ENCODE data around the gene CMSS1.

The CMSS1 gene

DNA sequence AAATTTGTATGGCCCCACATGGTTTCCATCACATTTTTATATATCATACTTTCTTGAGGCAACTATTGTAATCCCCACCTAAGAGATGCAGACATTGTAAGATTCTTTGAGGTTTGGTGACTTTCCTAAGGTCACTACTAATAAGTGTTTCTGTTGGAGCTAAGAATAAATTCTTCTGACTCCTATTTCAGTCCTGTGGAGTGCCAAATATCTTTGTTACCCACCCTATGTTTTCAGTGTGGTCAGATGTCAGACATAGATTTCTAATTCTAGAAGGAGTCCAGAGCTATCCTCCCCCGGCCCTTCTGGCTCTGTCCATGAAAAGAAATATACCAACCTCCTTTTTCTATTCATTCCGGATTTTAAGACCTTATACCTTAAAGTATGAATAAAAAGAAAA lies 342.9 kb downstream of the CMSS1 start:
- no peak for DNase-seq
- intact Hi-C loops (cut with DNase I), result no loop called here

DNA sequence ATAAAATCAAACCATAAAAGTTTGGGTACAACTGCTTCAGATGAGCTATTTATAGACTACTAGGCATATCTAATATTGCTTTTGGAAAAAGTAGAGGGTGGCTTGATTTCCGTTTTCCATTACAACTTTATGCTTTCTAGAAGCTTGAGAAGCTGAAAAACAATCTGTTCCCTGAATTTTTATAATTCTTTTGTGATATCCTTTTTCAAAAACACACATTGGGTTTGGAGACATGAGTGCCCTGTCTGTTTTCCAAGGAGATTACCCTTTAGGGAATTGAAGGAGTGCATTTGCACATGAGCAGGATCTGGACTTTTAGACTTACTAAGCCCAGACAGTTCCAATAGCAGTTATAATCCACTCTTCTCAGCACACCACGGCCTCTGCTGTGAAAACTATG lies 346.1 kb downstream of the CMSS1 start:
- intact Hi-C loops (cut with DNase I), result no loop called here
- no peak for DNase-seq

DNA sequence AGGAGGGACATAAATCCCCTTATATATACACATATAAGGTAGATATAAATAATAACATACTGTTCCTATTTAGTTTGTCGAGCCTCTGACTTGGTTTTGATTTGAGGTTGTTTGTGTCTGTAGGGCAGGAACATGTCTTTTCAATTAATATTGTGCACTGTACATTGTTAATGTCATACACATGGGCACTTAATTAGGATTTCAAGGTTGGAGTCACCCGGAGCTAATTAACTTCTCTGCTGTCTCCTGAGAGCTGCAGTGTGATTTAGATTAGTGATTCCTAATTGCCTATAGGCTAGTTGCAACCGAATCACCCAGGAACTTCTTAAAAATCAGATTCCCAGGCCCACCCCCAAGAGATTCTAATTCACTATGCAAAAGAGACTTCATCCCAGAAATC lies 347.1 kb downstream of the CMSS1 start:
- DNase-seq, result no peak
- intact Hi-C loops (cut with DNase I), result no loop called here

DNA sequence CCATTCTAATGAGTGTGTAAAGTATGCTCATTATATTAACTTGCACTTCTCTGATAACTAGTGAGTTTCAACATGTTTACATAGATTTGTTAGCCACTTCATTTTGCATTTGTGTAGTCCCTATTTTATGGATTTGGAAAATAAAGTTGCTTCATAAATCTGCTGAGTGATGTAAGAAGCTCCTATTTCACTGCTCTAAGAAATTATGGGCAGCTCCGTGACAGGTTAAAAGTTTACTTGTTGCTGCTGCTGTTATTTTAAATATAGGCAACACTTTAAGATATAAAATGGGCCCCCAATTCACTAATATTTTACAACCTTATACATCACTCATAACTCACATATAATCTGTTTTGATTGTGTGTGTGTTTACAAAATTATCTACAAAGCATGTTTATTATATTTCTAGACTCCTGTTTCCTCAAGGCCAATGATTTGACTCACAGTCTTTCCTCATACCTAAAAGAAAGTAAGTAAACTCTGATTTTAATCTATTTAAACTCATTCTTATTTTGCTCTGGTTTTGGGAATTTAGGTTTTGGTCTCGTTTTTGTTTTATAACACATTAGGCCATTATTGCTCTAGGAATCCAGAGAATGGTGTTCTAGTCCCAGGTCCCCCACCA lies 348.4 kb downstream of the CMSS1 start:
- intact Hi-C loops (cut with DNase I), result no loop called here
- DNase-seq, result no peak

DNA sequence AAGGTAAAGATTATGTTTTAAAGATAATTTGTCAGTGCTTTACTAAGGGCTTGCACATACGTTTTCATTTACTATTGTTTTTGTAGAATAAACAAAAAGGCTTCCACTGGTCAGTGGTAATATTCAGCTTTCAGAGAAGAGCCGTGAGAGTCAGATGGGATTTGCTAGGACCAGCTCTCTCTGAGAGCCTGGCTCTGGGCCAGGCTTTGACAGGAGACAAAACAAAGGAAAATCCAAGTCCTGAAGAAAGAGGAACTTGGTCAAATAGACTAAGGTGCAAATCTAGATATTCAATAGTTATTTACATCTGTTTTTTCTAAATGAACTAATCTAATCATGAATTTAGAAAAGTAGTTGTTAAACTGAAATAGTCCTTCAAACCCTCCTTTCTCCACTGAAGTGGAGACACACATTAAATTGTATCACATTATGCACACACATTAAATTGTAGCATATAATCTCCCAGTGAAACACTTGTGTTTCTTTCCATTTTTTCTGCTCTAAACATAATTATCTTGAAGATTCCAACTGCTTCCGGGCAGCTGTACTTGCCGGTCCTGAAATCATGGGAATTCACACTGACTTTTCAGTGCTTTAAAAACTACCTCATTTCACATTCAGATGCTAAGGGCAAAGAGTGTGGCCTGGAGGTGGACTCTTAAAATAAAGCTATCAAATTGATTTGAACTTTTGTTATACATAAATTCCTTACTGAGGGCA lies 351.7 kb downstream of the CMSS1 start:
- no peak for DNase-seq
- intact Hi-C loops (cut with DNase I), result no loop called here

DNA sequence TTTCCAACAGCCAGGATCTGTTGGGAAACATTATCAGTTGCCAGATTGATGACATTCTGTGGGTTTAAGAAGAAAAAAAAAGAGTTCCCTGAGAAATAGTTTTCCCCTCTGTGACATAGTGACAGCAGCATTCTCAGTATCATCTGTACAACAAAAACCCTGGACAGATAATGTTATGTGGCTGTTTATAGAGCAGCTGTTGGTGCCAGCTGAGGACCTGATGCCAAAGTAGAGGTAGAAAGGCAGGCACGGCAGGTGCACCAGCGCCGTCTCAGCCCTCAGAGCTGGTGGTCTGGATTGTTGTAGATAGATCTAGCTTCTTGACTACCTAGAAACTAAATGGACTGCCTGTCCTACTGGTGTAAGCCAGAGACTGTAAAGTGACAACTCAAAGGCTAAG lies 352.8 kb downstream of the CMSS1 start:
- intact Hi-C loops (cut with DNase I), result no loop called here
- DNase-seq, result no peak

DNA sequence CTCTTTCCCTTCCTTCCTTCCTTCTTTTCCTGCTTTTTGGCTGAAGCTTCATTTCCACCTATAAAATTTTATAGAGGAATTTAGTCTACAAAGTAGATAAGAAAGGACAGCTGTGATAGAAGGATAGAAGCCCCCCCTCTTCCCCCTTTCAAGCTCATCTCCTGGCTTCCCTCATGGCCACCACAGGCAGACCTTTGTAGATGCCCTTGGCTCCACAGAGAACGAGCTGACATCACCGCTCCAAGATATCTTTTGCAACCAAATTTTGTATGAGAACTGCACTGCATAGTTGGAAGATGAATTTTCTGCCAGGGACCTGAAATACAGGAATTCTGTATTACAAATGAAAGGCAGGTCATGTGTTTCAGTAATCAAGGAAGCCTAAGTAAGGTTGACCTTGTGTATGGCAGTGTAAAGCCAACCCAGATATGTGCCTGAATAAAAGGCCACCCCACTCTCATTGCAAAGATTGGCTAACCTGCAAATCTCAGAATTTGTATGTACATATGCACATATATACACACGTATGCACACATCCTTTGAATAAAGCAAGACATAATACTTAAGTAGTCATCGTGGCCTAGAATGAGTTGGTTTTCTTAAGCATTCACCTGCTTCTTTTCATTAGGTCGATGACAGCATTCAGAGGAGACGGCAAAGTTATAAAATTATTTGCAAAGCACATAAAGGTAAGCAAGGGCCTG lies 353.7 kb downstream of the CMSS1 start:
- intact Hi-C loops (cut with DNase I), result no loop called here

DNA sequence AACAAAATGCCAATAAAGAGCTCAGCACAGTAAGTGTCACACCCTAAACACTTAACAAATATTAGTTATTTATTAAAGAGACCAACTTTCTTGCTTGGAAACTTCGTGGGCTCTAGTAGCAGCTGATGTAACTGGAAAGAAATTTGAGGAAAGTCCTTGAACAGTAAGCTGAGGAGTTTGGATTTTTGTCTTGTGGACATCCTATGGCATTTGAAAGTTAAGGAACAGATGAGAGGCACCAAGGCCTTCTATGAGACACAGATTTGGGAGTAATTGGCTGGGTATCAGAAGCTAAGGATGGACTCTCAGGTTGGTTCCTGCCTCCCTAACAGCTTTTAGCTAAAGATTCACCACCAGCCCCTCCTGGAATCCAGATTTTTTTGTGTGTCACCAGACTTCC lies 356.3 kb downstream of the CMSS1 start:
- no peak for DNase-seq
- intact Hi-C loops (cut with DNase I), result no loop called here

More for the DNA sequence above, 353.7 kb downstream of the CMSS1 start:
- no peak for DNase-seq

DNA sequence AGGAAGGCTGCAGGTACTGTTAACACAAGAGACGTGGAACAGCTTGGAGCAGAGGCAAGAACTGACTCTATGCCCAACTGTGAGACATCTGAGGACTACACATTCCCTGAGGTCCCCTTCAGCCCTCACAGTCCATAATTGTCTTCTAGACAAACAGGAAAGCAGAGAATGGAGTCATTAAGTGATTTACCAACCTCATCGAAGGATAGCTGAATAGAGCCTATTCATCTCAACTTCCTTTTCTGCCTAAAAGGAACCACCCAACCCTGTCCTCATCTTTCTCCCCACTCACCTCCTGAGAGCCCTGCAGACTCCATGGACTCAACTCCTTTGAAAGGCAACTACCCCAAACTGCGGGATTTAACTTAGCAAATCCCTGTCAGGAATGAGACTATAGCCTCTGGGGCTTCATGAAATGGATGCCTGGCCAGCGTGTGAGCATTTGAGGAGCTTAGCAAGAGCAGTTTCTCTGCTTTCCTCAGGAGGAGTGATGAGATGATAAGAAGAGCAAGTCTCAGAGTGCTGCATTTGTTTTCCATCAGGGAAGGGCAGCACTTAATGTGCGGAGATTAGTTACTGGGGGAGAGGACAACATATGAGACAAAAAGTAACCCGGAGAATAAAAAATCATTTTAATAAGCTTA lies 358.1 kb downstream of the CMSS1 start:
- no peak for DNase-seq
- intact Hi-C loops (cut with DNase I), result no loop called here

DNA sequence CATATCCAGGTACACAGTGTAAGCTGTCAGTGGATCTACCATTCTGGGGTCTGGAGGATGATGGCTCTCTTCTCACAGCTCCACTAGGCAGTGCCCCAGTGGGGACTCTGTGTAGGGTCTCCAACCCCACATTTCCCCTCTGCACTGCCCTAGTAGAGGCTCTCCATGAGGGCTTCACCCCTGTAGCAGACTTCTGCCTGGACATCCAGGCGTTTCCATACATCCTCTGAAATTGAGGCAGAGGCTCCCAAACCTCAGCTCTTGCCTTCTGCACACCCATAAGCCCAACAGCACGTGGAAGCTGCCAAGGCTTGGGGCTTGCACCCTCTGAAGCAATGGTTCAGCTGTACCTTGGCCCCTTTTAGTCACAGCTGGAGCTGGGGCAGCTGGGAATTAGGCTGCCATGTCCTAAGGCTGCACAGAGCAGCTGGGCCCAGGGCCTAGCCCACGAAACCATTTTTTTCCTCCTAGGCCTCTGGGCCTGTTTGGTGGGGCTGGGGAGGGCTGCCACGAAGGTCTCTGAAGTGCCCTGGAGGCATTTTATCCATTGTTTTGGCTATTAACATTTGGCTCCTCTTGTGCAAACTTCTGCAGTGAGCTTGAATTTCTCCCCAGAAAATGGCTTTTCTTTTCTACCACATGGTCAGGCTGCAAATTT lies 362.2 kb downstream of the CMSS1 start:
- no peak for DNase-seq
- intact Hi-C loops (cut with DNase I), result no loop called here

DNA sequence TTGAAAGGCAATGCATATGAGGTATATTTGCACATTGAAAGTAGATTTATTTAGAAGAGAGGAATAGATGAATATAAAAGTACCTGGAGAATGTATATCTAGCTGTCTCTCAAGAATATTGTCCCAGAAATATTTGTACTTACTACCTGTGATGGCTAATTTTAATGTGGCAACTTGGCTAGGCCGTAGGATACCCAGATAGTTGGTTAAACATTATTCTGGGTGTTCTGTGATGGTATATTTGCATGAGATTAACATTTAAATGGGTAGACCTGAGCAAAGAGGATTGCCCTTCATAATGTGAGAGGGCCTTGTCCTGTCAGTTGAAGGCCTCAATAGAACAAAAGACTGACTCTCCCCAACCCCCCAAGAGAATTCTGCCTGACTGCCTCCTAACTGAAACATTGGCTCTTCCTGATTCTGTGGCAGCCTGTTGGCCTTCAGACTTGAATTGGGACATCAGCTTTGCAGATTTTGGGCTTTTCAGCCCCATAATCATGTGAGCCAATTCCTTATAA lies 366.0 kb downstream of the CMSS1 start:
- intact Hi-C loops (cut with DNase I), result no loop called here
- DNase-seq, result no peak

DNA sequence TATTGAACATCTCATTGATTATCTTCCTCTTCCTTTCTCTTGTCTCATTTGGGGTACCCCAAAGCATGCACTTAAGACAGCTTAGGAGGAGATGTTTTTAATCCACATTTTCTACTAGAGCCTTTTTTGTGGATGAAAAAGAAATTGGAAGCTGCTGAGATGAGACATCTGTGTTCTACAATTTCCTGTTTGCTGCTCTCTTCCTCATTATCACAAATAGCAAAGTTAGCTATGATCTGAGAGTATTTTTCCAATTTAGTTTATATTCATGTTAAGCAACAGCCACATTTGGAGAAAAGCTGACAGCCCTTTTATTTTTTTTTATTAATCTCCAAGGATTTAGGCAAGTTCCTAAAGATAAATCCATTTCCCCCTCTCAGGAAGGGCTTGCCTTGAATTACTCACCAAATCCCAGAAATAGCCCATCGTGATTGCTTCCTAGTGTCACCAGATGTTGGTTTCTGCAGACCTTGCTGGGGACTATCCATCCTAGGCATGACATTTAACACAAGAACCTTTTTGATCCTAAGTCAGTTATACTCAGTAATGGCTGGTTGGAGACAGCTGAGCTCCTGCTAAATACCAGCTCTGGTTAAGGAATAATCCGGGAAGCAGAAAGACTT lies 367.4 kb downstream of the CMSS1 start:
- DNase-seq, result no peak
- intact Hi-C loops (cut with DNase I), result no loop called here

DNA sequence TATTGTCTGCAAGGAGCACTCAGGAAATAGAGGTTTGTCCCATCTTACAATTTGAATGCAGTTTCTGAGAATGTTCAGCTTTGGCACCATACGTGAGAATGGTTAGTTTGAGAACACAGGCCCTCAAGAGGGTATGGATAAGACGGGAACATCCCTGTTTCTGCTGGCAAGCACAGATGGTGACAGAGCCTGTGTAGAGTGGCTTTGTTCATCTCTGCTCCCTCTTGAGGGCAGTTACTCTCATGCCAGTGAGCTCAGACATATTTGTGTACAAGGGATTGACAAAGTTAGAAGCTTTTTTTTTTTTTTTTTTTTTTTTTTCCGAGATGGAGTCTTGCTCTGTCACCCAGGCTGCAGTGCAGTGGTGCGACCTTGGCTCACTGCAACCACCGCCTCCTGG lies 368.2 kb downstream of the CMSS1 start:
- DNase-seq, result no peak
- intact Hi-C loops (cut with DNase I), result no loop called here

DNA sequence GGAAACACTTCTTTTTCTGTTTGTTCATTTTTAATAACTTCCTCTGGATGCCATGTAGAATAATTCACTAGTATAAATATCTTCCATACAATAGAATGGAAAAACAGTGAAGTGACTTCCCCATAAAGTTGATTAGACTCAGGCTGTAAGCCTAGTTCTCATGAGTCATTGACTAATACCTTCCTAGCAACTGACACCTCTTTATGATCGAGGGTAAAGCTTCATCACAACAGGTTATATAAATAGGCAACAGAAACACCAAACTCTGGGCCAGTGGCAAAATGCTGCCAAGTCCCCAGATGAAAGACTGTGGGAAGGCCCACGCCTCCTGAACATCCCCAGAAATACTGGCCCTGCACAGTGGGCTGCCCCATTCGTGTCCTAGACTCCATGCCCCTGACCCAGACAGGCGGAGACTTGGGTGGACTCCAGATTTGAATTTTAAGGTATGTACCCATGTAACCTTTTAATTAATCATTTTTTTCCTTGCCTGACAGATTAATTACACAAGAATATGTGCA lies 371.8 kb downstream of the CMSS1 start:
- no peak for DNase-seq
- intact Hi-C loops (cut with DNase I), result no loop called here

DNA sequence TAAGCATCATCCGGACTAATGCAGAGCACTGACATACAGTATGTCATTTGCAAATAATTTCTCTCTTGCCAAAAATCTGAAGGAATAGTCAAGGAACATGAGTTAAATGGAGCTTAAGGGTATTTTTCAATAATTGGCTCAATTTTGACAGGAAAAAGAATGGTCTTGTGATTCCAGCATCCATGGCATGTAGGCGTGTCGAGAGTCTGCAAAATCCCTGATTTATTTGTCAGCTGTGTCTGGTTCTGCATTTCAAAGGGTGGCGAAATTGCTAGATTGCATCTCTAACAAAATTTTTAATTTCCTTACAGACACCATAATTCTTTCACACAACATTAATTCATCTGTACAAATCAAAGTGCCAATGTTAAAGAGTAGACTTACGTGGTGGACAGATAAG lies 377.7 kb downstream of the CMSS1 start:
- intact Hi-C loops (cut with DNase I), result no loop called here
- DNase-seq, result no peak

DNA sequence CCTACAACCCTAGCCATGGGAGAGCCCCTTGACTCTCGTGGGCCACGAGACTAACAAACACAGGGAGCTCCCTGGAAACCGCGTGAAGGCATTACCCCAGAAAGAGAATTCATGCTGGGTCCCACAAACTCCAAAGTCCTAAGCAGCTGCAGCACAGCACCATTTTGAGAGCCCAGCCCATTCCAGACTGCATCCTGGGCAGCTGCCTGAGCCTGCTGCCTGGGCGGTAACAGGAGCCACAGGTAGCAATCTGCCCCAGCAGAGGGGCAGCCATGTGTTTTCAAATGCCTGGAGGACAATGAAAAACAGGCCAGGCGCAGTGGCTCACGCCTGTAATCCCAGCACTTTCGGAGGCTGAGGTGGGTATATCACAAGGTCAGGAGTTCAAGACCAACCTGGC lies 380.2 kb downstream of the CMSS1 start:
- DNase-seq, result no peak
- intact Hi-C loops (cut with DNase I), result no loop called here

DNA sequence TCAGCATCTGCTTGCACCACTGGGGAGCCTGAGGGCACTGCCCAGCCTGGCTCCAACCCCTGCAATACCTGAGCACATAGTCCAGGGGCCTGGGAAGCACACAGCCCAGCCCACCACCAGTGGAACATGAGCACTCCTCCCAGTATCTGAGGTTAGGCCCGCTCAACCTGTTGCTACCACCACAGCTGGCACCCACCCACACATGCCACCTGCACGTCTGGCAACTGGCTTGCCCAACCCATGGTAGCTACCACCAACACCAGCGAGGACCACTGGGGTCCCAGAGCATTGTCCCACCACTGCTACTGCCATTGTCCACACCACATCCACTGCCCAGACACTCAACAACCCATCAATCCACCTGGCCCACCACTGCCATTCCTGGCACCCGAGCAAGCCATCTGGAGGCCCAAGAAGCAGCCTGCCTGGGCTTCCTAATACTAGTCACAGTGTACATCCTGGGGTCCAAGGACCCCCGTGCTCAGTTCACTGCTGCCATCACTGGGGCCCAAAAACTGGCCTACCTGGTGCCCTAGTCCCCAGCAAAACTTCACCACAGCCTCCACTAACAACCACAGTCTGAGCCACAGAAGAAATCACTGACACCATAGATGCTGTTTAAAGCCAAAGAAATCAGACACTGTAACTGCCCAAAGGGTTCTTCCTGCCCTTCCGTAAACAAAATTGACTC lies 381.1 kb downstream of the CMSS1 start:
- DNase-seq, result no peak
- intact Hi-C loops (cut with DNase I), result no loop called here

DNA sequence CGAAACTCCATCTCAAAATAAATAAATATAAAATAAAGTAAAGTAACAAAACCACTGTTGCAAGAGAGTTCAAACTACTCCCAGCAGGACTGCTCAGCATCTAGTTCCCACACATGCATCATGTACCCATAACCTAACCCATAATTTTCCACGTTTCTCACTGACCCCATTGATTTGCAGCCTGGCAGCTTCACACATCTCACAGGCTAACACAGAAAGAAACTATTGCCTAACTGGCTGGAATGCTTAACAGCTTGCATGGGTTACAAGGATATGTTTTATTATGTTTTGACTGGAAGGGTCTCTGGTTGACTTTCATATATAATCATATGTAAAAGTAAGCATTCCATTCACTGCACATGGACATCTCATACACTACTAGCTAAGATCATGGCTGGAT lies 387.5 kb downstream of the CMSS1 start:
- intact Hi-C loops (cut with DNase I), result no loop called here
- DNase-seq, result no peak

Data from head of caudate nucleus (tissue), 42 donors.